ENCODE data around the gene IL17RB. TPM values are rescaled to one million over a fixed set of nuclear protein-coding genes. Genes with fewer than 3 reads are reported as not detected.

The IL17RB gene
- polyA plus RNA-seq, 1 experiment: 0.36 TPM

GRCh38 chr3:53823956-53824657 lies 22.3 kb upstream of the IL17RB start:
- Histone ChIP-seq H3K4me3 (ENCODE audit: low read depth, low read length) (no peak overlapping the region), H3K27me3 (ENCODE audit: control insufficient read depth, insufficient read depth, low read length) (no peaks in the 10 kb centered on the region), H3K36me3 (ENCODE audit: control insufficient read depth, insufficient read depth, low read length) (no peaks in the 10 kb centered on the region)
- no peak for TF ChIP-seq CTCF (IDR thresholded peaks at IDR 0.05; ENCODE audit: insufficient read depth, low read depth, low read length)
- ChIA-PET POLR2A (no interaction called here), CTCF (interaction anchor here (0.9 kb wide), 1 partner anchor 14 kb away, joined by 3 read pairs; no protein-coding TSS in a partner anchor)
- no peak for DNase-seq (ENCODE audit: low read depth)

- ChIA-PET CTCF (interaction anchor here (0.9 kb wide), 1 partner anchor 14 kb away, joined by 3 read pairs; no protein-coding TSS in a partner anchor), POLR2A (no interaction called here)
- no peak for DNase-seq (ENCODE audit: low read depth)
- H3K36me3 ChIP-seq (ENCODE audit: control insufficient read depth, insufficient read depth, low read length): no peaks in the 10 kb centered on the region
- H3K4me3 ChIP-seq (ENCODE audit: low read depth, low read length): no peak overlapping the region
- no peak for TF ChIP-seq CTCF (IDR thresholded peaks at IDR 0.05; ENCODE audit: insufficient read depth, low read depth, low read length)
- H3K27me3 ChIP-seq (ENCODE audit: control insufficient read depth, insufficient read depth, low read length): no peaks in the 10 kb centered on the region
Measured at GRCh38 chr3:53824795-53825194, 21.6 kb upstream of the IL17RB start.

- TF ChIP-seq CTCF (IDR thresholded peaks at IDR 0.05; ENCODE audit: insufficient read depth, low read depth, low read length): no peak
- H3K36me3 ChIP-seq (ENCODE audit: control insufficient read depth, insufficient read depth, low read length): no peaks in the 10 kb centered on the region
- no peak overlapping the region for H3K4me3 ChIP-seq (ENCODE audit: low read depth, low read length)
- DNase-seq (ENCODE audit: low read depth): no peak
- ChIA-PET CTCF (no interaction called here), POLR2A (no interaction called here)
- no peaks in the 10 kb centered on the region for H3K27me3 ChIP-seq (ENCODE audit: control insufficient read depth, insufficient read depth, low read length)
Measured at GRCh38 chr3:53826048-53826447, 20.3 kb upstream of the IL17RB start.

GRCh38 chr3:53828581-53828980 lies 17.8 kb upstream of the IL17RB start:
- ChIA-PET POLR2A (no interaction called here), CTCF (no interaction called here)
- TF ChIP-seq CTCF (IDR thresholded peaks at IDR 0.05; ENCODE audit: insufficient read depth, low read depth, low read length): no peak
- no peaks in the 10 kb centered on the region for H3K27me3 ChIP-seq (ENCODE audit: control insufficient read depth, insufficient read depth, low read length)
- no peak for DNase-seq (ENCODE audit: low read depth)
- no peak overlapping the region for H3K4me3 ChIP-seq (ENCODE audit: low read depth, low read length)
- no peaks in the 10 kb centered on the region for H3K36me3 ChIP-seq (ENCODE audit: control insufficient read depth, insufficient read depth, low read length)

- POLR2A ChIA-PET: no interaction called here
- CTCF ChIA-PET: no interaction called here
- no peak for TF ChIP-seq CTCF (IDR thresholded peaks at IDR 0.05; ENCODE audit: insufficient read depth, low read depth, low read length)
Measured at GRCh38 chr3:53829605-53830004, 16.8 kb upstream of the IL17RB start.

More at GRCh38 chr3:53829605-53830004, 16.8 kb upstream of the IL17RB start:
- Histone ChIP-seq H3K4me3 (ENCODE audit: low read depth, low read length) (no peak overlapping the region), H3K36me3 (ENCODE audit: control insufficient read depth, insufficient read depth, low read length) (no peaks in the 10 kb centered on the region), H3K27me3 (ENCODE audit: control insufficient read depth, insufficient read depth, low read length) (no peaks in the 10 kb centered on the region)
- no peak for DNase-seq (ENCODE audit: low read depth)

Data from BJ (cell line).